ENCODE measurements around the gene ARL15.

Gene ARL15

GRCh38 chr5:54146390-54146789 lies 164.0 kb downstream of the ARL15 start:
- DNase-seq = no peak

DNA sequence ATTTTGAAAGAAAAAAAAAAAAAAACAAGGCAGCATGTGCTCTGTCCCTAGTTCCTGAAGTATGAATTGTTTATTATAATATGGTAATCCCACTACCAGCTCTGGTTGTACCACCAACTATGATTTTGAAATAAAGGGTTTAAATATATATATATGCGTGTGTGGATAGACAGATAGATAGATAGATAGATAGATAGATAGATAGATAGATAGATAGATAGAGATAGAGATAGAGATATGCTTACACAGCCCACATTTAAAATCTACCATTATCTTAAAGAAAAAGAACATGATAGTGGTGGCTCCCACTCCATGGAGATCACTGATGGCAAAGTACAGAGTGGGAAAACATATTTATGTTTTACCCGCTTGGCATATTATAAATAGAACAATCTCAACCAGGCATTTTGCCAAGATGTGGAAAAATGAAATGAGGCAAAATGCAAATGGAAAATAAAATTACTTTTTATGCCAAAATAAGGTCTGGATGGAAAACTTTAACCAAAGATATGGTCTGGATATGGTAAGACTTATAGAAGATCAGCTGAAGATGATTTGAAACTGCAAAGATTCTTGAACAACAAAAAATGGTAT lies 170.0 kb downstream of the ARL15 start:
- no peak for DNase-seq

- no peak for DNase-seq
Measured at GRCh38 chr5:54136516-54137440, 173.6 kb downstream of the ARL15 start.

- no peak for DNase-seq
Measured at GRCh38 chr5:54135042-54135441, 175.3 kb downstream of the ARL15 start.

DNA sequence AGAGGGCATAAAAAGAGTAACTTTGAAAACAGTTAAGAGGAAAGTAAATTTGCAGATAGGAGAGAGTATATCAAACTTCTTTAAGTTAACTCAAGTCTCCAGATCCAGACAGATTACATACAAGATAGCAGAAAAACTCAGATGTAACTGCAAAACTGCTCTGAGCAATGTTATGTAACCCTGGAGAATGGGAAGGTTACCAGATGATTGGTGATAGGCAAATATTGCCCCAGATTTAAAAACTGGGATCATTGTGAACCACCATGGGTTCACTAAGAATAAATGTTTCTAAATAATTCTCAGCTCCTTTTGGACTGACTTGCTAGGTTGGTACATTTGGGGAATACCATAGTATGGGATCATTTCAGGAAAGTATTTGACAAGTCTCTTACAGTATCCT lies 176.5 kb downstream of the ARL15 start:
- no peak for DNase-seq

- no peak for DNase-seq
Measured at GRCh38 chr5:54120473-54120872, 189.9 kb downstream of the ARL15 start.

DNA sequence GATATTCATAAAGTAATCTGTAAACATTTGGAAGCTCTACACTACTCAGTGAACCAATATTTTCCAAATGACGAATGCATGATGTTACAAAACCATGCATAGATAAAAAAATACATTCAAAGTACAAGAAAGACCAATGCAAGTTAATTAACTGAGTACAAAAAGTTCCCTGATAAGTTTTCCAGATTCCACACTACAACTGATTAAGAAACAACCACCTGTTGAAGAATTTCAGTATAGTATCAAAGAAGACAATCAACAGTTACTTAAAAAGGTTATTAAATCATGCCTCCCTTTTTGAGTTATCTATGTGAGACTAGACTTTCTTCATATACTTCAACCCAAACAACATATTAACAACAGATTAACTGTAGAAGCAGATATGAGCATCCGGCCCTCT lies 192.4 kb downstream of the ARL15 start:
- no peak for DNase-seq

DNA sequence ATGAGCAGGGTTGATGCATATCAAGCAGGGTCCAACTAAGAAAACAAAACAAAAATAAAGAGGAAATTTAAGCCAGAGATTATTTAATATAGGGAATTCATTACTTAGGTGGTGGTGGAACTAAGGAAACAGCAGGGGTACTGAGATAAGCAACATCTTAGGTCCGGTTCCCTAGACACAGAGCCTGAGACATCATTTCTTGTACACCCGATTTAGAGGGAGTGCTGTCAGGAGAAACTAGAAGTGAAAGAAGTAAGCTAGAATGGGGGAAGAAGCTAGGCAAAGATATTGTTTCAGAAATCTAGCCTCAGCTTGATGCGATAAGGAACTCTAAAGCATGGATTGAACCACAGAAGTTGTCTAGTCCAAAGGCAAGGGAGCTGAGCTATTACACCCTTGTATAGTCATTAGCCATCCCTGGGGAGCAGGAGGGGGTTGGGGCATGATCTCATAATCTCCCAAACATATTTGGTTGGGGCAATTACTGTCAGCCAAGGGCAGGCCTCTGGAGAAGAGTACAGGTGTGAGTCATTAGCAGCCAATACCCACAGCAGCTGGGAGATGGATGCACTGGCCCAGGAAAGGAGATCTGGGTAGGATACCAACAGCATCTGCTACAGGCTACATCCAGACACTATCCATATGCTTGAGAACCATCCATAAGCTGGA lies 194.5 kb downstream of the ARL15 start:
- no peak for DNase-seq

GRCh38 chr5:54113060-54113459 lies 197.3 kb downstream of the ARL15 start:
- DNase-seq = no peak

- no peak for DNase-seq
Measured at GRCh38 chr5:54109626-54110330, 200.6 kb downstream of the ARL15 start.

DNA sequence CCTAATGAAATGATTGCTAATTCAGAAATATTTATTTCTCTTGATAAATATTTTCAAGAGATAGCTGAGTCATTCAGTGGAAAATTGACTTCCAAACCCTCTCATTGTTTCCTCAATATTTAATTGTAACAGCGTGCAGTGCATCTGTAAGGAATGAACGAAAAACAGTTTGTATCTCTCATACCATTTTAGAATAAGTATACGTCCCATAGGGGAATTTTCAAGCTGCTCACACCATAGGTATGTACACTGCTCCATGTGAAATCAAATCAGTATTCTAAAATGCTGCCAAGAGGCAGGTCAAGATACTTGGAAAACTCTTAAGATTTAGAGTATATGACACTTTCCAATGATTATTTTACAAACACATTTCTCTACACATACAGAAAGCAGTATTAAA lies 202.2 kb downstream of the ARL15 start:
- no peak for DNase-seq

- DNase-seq = no peak
Measured at GRCh38 chr5:54103871-54104270, 206.5 kb downstream of the ARL15 start.

- no peak for DNase-seq
Measured at GRCh38 chr5:54098267-54098666, 212.1 kb downstream of the ARL15 start.

DNA sequence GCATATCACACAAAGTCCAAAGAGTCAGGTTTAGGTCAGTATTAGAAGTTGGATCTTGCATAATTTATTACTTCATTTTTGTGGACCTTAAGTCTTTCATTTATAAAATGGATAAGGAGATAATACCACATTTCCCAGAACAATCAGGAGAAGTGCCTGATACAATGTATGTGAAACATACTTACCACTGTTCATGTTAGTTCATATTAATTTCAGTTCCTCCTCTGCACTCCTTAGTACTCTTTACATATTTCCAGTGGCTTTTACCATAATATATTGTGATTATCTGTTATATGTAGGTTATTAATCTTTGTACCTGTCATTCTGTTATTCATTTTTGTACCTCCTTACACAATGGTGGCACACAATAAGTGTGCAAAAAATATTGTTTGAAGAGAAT lies 214.4 kb downstream of the ARL15 start:
- no peak for DNase-seq

- no peak for DNase-seq
Measured at GRCh38 chr5:54094706-54095105, 215.7 kb downstream of the ARL15 start.

- DNase-seq = no peak
Measured at GRCh38 chr5:54093861-54094260, 216.5 kb downstream of the ARL15 start.

GRCh38 chr5:54093081-54093492 lies 217.3 kb downstream of the ARL15 start:
- no peak for DNase-seq

GRCh38 chr5:54091307-54092130 lies 218.9 kb downstream of the ARL15 start:
- DNase-seq = no peak

DNA sequence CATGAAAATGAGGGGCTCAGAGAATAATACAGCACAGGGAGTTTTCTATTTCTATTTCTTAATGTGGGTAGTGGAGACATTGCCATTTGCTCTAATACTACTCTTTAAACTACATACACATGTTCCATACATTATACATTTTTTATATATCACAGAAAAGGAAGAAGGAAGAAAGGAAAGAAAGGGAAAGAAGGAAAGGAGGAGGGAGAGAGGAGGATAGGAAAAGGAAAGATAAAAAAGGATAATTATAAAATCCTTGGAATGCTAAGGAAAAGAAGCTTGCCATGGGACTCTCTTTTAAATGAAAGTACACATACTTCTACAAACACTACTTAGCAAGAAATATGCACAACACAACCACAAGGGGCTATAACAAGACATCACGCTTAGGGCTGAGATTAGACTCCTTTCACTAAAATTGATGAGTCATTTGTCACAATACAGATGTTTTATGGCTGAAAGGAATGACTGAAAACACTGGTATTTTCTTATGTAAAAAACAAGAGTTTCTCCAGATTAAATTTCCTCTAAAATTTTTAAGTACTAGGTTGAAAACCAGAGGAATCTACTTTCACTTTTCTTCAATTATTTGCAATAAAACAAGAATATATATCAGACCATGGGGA lies 219.8 kb downstream of the ARL15 start:
- DNase-seq = no peak

- no peak for DNase-seq
Measured at GRCh38 chr5:54088081-54088480, 222.3 kb downstream of the ARL15 start.

- DNase-seq = no peak
Measured at GRCh38 chr5:54087436-54087835, 222.9 kb downstream of the ARL15 start.

DNA sequence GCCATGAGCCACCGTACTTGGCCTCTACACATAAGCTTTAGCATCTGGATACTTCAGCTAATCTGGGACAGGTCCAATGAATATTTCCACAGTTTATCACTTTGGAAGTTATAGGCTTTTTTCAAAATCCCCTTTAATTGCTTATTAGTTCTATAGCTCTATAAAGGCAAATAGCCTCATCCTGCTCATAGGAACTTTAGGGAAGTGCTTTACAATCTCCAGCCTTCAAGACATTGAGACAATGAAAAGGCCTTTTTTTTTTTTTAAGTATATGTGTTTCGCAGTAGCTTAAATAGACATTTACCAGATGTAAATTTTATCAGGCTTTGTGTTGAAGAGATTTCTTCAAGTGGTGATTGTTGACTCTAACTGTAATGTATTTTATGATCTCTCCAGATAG lies 224.2 kb downstream of the ARL15 start:
- no peak for DNase-seq

Measured in CD4-positive, alpha-beta T cell treated with Interferon alpha-2 for 1 hour (primary cell).